NCI-H2196 (cell line): ENCODE results near the gene IGSF9B.

Experiments used
- DNase-seq: peaks from one replicate; lab custom pipeline; 2025; ENCODE audit not compliant: unreplicated experiment; lab: John Stamatoyannopoulos, UW

The IGSF9B gene

GRCh38 chr11:133864756-133865155, 92.0 kb downstream of the IGSF9B start:
- DNase-seq = no peak

- DNase-seq = no peak
Measured at GRCh38 chr11:133860151-133860550, 96.6 kb downstream of the IGSF9B start.
